Measurements from ENCODE around the gene ITPR3. TPM values are rescaled to one million over a fixed set of nuclear protein-coding genes. Genes with fewer than 3 reads are reported as not detected.
A peak's percentile ranks its signal among the peaks of the same experiment; 100 is the strongest.

Gene ITPR3
- total RNA-seq, 3 donors from 2014 or later = 60.2 to 111 (median 103) TPM

GRCh38 chr6:33692760-33693158 lies 71.6 kb downstream of the ITPR3 start:
- Histone ChIP-seq H3K4me3 (no peak overlapping the region), H3K9me3 (no peaks in the 10 kb centered on the region), H3K36me3 (ENCODE audit: low read depth) (peaks cover 7% of the 10 kb centered on the region), H3K4me1 (ENCODE audit: low read depth) (peaks cover 2% of the 10 kb centered on the region)
- TF ChIP-seq CTCF (IDR thresholded peaks at IDR 0.05) = no peak
- DNase-seq (peak; percentile 49 to 84 (median 61)), ATAC-seq (peak; percentile 55)
- intact Hi-C loops (cut with DNase I, micrococcal nuclease) = no loop called here

DNA sequence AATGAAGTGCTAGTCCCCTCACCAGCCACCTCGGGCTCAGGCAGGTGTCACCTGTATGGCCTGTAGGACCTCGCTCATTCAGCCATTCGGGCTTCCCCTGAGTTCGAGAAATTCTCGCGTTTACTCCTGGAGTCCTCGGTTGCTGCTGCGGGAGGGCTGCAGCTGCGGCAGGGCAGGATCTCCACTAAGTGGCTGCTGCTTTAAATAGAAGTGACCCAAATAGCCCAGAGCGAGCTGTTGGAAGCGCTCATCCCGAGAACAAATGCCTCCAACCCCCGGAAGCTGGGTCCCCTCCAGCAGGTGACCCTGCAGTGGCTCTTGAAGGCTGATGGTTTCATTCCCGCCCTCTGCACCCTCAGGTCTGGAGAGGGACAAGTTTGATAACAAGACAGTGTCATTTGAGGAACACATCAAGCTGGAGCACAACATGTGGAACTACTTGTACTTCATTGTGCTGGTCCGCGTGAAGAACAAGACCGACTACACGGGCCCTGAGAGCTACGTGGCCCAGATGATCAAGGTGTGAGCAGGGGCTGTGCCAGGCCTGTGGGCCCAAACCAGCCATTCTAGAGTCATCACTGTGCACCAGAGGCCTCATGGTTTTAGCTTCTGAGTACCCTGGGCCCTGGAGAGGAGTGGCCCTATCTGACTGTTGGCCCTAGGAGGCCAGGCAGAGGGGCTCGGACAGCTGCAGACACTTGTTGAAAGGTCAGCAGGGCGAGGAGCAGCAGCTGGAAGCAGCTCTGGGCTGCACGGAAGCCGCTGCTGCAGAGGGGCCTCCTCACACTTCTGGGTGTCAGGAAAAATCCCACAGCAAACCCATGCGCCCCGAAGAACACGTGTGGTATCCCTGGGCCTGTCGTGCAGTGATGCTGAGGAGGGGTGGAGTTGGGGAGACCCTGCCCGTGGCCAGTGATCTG lies 72.3 kb downstream of the ITPR3 start:
- no peak for TF ChIP-seq CTCF (IDR thresholded peaks at IDR 0.05)

DNA sequence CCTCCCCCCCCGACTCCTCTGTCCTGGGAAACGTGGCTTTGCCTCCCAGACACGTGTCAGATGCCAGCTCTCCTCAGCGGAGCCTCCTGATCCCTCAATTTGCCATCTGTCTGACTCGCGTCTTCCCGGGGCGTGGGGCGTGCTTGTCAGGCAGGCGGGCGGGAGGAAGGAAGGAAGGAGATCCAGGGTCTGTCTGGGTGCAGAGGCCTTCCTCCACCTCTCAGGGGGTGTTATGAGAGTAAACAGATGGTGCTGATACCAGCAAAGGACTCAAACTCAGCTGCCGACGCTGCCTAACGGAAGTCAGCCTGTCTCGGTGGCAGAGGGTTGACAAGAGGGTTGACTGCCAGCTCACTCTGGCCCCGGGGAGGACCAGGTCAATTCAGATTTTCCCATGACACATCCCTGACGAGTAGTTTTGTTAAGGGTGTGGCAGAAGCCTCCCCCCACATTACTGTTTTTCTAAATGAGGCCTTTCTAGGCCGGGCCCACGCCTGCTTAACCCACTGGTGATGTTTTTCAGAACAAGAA lies 73.3 kb downstream of the ITPR3 start:
- no peak overlapping the region for H3K4me3 ChIP-seq
- DNase-seq = no peak
- intact Hi-C loops (cut with DNase I, micrococcal nuclease) = no loop called here
- H3K36me3 ChIP-seq (ENCODE audit: low read depth) = peaks cover 7% of the 10 kb centered on the region
- peak; percentile 14 for ATAC-seq
- H3K4me1 ChIP-seq (ENCODE audit: low read depth) = peaks cover 2% of the 10 kb centered on the region
- H3K9me3 ChIP-seq = no peaks in the 10 kb centered on the region
- TF ChIP-seq CTCF (IDR thresholded peaks at IDR 0.05) = no peak

More for the DNA sequence above, 72.3 kb downstream of the ITPR3 start:
- Histone ChIP-seq H3K4me1 (ENCODE audit: low read depth) (peaks cover 2% of the 10 kb centered on the region), H3K9me3 (no peaks in the 10 kb centered on the region), H3K4me3 (no peak overlapping the region), H3K36me3 (ENCODE audit: low read depth) (peaks cover 7% of the 10 kb centered on the region)
- intact Hi-C loops (cut with DNase I, micrococcal nuclease) = no loop called here
- DNase-seq (no peak), ATAC-seq (no peak)

DNA sequence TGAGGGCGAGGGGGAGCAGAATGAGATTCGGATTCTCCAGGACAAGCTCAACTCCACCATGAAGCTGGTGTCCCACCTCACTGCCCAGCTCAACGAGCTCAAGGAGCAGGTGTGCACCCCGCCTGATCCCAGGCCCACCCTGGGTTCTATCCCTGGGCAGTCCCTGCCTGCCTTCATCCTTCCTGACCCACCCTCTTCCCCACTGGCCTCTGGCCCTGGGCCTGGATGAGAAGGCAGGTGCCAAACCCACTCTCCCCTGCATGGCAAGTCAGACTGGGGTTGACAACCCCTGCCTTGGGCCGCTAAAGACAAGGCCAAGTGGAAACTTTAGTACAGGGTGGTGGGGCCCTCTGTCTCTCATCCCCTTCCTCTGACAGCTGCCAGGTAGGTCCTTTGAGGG lies 73.9 kb downstream of the ITPR3 start:
- Histone ChIP-seq H3K36me3 (ENCODE audit: low read depth) (peaks cover 7% of the 10 kb centered on the region), H3K4me1 (ENCODE audit: low read depth) (peaks cover 2% of the 10 kb centered on the region), H3K4me3 (no peak overlapping the region), H3K9me3 (no peaks in the 10 kb centered on the region)
- DNase-seq (no peak), ATAC-seq (no peak)
- TF ChIP-seq CTCF (IDR thresholded peaks at IDR 0.05) = no peak
- intact Hi-C loops (cut with DNase I, micrococcal nuclease) = no loop called here

- H3K9me3 ChIP-seq = no peaks in the 10 kb centered on the region
- TF ChIP-seq CTCF (IDR thresholded peaks at IDR 0.05) = no peak
- H3K36me3 ChIP-seq (ENCODE audit: low read depth) = peaks cover 7% of the 10 kb centered on the region
- DNase-seq (no peak), ATAC-seq (no peak)
- intact Hi-C loops (cut with DNase I, micrococcal nuclease) = no loop called here
- no peak overlapping the region for H3K4me3 ChIP-seq
- peaks cover 2% of the 10 kb centered on the region for H3K4me1 ChIP-seq (ENCODE audit: low read depth)
Measured at GRCh38 chr6:33695451-33695887, 74.3 kb downstream of the ITPR3 start.

Data from mucosa of descending colon (tissue), 3 donors.